GM21381 (cell line): ENCODE data around the gene IQCE.
A peak's percentile ranks its signal among the peaks of the same experiment; 100 is the strongest.
"Not testable (repeated sequence)": the region's sequence is repeated elsewhere in the genome, so short reads cannot be mapped to it uniquely, and the experiment has no call there.

Experiments used
- ATAC-seq: cut with Tn5 transposase; IDR thresholded peaks from one replicate; pipeline ENCODE4 v1.9.1; 2021; ENCODE audit warnings: mild to moderate bottlenecking, moderate library complexity; ENCODE audit not compliant: unreplicated experiment

Gene IQCE

DNA sequence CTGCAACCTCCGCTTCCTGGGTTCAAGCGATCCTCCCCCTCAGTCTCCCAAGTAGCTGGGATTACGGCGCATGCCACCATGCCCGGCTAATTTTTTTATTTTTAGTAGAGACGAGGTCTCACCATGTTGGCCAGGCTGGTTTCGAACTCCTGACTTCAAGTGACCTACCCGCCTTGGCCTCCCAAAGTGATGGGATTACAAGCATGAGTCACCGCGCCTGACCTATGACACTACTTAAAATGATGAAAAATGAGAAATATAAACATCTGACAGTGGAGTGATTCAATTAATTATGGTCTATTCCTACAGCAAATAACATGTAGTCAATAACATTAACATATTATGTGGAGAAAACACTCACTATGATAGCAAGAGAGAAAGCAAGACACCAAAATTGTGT lies 5.7 kb upstream of the IQCE start:
- no peak for ATAC-seq

GRCh38 chr7:2553831-2554581 lies 4.8 kb upstream of the IQCE start:
- ATAC-seq = no peak

DNA sequence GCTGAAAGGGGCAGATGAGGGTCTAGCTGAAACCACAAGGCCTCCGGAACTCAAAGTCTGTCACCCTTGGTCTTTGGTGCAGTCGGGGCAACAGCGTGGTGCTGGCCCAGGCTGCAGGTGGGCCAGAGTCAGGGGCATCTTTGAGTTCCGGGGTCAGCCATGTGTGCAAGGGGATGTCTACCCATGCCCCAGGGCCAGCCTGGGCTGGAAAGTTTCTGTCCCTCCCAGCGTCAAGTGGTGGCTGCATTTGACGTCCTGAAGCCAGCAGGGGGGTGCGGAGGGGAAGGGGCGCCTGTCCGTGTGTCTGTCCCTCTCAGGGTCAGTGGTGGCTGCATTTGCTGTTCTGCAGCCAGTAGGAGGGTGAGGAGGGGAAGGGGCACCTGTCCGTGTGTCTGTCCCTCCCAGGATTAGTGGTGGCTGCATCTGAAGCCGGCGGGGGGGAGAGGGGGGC lies 4.1 kb upstream of the IQCE start:
- no peak for ATAC-seq

DNA sequence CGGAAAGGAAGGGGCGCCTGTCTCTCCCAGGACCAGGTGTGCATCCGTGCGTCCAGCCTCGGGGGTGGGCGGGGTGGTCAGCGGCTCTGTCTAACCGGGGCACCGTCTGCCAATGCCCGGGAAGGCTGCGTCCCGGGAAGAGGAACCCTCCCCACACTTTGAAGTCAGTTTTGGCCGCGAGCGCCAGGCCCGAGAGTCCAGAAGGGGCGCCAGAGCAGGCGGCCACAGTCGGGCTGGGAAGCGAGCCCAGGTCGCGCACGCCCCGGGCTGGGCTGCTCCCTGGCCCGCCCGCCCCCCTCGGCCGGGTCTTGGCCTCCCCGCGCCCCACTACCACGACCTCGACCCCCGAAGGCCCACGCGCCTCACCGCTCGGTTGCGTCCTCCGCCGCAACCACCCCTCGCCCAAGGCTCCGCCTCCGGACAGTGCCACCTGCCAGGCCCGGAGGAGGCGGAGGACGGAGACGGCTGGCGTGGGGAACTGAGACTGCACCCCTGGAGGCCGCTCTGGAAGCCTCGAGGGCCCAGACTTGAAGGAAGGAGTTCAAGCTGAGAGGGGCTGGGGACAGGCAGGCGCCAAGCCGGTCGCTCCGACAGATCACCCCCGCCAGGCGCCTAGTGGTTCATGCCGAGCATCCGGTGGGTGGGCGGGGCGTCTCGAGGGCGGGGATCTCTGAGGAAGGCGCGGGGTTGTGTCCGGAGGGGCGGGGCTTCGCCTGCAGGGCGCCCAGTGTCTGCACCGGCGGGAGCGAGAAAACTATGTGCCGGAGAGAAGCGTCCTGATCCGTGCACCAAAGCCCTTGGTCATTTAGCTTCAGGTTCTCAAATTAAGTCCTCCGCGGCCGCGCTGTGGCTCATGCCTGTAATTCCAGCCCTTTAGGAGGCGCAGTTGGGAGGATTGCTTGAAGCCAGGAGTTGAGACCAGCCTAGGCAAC lies 3.4 kb upstream of the IQCE start, which contains the start of gene BRAT1:
Gene BRAT1, minus strand, starts transcription at position 404 of the 932 bp plus-strand sequence. CDS start 1,093 bp downstream, outside the sequence.
- peak; percentile 60 for ATAC-seq

GRCh38 chr7:2559283-2559950 lies 638 bp downstream of the IQCE start:
- peak; percentile 7 for ATAC-seq

DNA sequence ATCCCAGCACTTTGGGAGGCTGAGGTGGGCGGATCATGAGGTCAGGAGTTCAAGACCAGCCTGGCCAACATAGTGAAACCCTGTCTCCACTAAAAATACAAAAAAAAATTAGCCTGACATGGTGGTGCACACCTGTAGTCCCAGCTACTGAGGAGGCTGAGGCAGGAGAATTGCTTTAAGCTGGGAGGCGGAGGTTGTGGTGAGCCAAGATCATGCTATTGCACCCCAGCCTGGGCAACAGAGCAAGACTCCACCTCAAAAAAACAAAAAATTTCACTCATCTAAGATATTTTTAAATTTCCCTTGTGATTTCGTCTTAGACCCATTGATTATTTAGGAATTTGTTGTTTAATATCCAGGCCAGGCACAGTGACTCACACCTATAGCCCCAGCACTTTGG lies 5.2 kb downstream of the IQCE start:
- ATAC-seq = not testable (repeated sequence)

- no peak for ATAC-seq
Measured at GRCh38 chr7:2564970-2565540, 6.3 kb downstream of the IQCE start.

- no peak for ATAC-seq
Measured at GRCh38 chr7:2566348-2566889, 7.6 kb downstream of the IQCE start.

DNA sequence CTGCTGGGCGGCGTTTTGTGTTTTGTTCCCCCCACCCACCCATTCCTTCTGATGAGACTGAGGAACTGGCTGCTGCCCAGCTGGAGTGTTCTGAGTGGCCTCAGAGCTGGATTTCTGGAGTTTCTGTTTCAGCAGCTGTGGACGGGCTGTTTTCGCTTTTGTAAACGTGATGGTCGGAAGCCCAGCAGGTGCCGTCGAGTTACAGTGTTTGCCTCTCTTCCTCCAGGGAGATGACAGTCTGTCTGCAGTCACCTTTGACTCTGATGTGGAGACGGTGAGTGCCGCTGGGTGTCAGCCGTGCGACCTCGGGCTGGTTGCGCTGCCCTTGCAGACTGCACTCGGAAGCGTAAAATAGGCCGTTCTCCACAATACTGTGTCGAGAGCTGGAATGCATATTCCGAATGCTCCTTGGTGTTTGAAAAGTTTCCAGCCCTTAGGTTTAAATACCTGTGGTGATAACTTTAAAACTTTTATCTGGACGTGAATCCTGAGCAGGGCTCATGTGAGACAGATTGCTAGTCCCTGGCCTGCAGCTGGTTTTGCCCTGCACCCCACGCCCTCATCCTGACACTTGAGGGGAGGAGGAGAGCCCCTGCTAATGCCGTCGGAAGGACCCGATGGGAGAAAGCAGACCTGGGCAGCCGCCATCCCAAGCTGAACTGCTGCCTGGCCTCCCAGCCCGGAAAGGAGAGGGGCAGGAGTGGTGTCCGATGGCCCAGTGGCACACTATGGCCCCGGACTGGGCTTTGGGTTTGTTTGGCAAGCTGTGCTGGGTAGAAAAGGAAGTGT lies 8.3 kb downstream of the IQCE start:
- ATAC-seq = peak; percentile 84

GRCh38 chr7:2567679-2568278 lies 9.0 kb downstream of the IQCE start:
- no peak for ATAC-seq

GRCh38 chr7:2568521-2569223 lies 9.9 kb downstream of the IQCE start:
- no peak for ATAC-seq

GRCh38 chr7:2569421-2569820 lies 10.6 kb downstream of the IQCE start:
- no peak for ATAC-seq

GRCh38 chr7:2570021-2570420 lies 11.2 kb downstream of the IQCE start:
- no peak for ATAC-seq

GRCh38 chr7:2571409-2571808 lies 12.6 kb downstream of the IQCE start:
- no peak for ATAC-seq

- ATAC-seq = no peak
Measured at GRCh38 chr7:2572101-2572842, 13.5 kb downstream of the IQCE start.

- ATAC-seq = no peak
Measured at GRCh38 chr7:2573761-2574160, 15.0 kb downstream of the IQCE start.

- no peak for ATAC-seq
Measured at GRCh38 chr7:2575046-2575732, 16.4 kb downstream of the IQCE start.
